Ishikawa (cell line): ENCODE data around the gene EGR4.

Experiments used
- CEBPB ChIP-seq: IDR thresholded peaks from 2 replicates; pipeline ENCODE4 v1.6.1; 2012
- CREB1 ChIP-seq: IDR thresholded peaks from 2 replicates; pipeline ENCODE4 v1.6.1; 2012; ENCODE audit warnings: low read depth
- EGR1 ChIP-seq: IDR thresholded peaks from 2 replicates; pipeline ENCODE4 v1.6.1; 2012
- EP300 ChIP-seq: IDR thresholded peaks from 2 replicates; pipeline ENCODE4 v1.6.1; 2012; ENCODE audit warnings: borderline replicate concordance
- FOXM1 ChIP-seq: IDR thresholded peaks from 2 replicates; pipeline ENCODE4 v1.6.1; 2012; ENCODE audit warnings: low read depth, borderline replicate concordance
- MAX ChIP-seq: IDR thresholded peaks from 2 replicates; pipeline ENCODE4 v1.6.1; 2012
- NFIC ChIP-seq: IDR thresholded peaks from 2 replicates; pipeline ENCODE4 v1.6.1; 2012
- RAD21 ChIP-seq: IDR thresholded peaks from 2 replicates; pipeline ENCODE4 v1.6.1; 2012; ENCODE audit warnings: low read depth
- REST ChIP-seq: IDR thresholded peaks from 2 replicates; pipeline ENCODE4 v1.6.1; 2012; ENCODE audit warnings: low read depth, mild to moderate bottlenecking
- TAF1 ChIP-seq: IDR thresholded peaks from 2 replicates; pipeline ENCODE4 v1.6.1; 2012; ENCODE audit warnings: low read depth, mild to moderate bottlenecking
- TCF12 ChIP-seq: IDR thresholded peaks from 2 replicates; pipeline ENCODE4 v1.6.1; 2012; ENCODE audit warnings: low read depth
- TEAD4 ChIP-seq: IDR thresholded peaks from 2 replicates; pipeline ENCODE4 v1.6.1; 2012
- USF1 ChIP-seq: IDR thresholded peaks from 2 replicates; pipeline ENCODE4 v1.6.1; 2012
- YY1 ChIP-seq: IDR thresholded peaks from 2 replicates; pipeline ENCODE4 v1.6.1; 2012; ENCODE audit warnings: low read depth
- ZBTB7A ChIP-seq: IDR thresholded peaks from 2 replicates; pipeline ENCODE4 v1.6.1; 2012; ENCODE audit warnings: low read depth

EGR4 gene

GRCh38 chr2:73253901-73254300, 39.4 kb downstream of the EGR4 start:
- TF ChIP-seq TEAD4, result no peak
- no peak for TF ChIP-seq EGR1
- TF ChIP-seq CREB1, result no peak
- TF ChIP-seq ZBTB7A, result no peak
- TF ChIP-seq NFIC, result no peak
- TF ChIP-seq TAF1, result no peak

- TF ChIP-seq ZBTB7A, result no peak
- TF ChIP-seq RAD21, result no peak
These were observed 39.9 kb downstream of the EGR4 start for GRCh38 chr2:73253400-73253799.

GRCh38 chr2:73252238-73253027, 40.9 kb downstream of the EGR4 start:
- TF ChIP-seq NFIC (no peak), FOXM1 (no peak), MAX (no peak), TAF1 (no peak), EP300 (no peak), EGR1 (no peak), YY1 (no peak), ZBTB7A (no peak), CREB1 (no peak), RAD21 (no peak), TCF12 (no peak), USF1 (no peak), CEBPB (no peak), REST (no peak), TEAD4 (no peak)

- TF ChIP-seq RAD21 (no peak), TAF1 (no peak), EGR1 (no peak), USF1 (no peak), CREB1 (no peak)
These were observed 42.2 kb downstream of the EGR4 start for GRCh38 chr2:73250872-73251846.

GRCh38 chr2:73249636-73250035, 43.7 kb downstream of the EGR4 start:
- TF ChIP-seq EP300 (no peak), REST (no peak), YY1 (no peak), FOXM1 (no peak), EGR1 (no peak), TEAD4 (no peak), TCF12 (no peak)

GRCh38 chr2:73246850-73247249, 46.5 kb downstream of the EGR4 start:
- TF ChIP-seq FOXM1 (no peak), CEBPB (no peak), USF1 (no peak), TCF12 (no peak), MAX (no peak), EGR1 (no peak), REST (no peak), NFIC (no peak), ZBTB7A (no peak), YY1 (no peak), TEAD4 (no peak), EP300 (no peak), RAD21 (no peak), TAF1 (no peak), CREB1 (no peak)
